GM19240 (cell line): ENCODE results near the gene CAMP.

ENCODE experiments used
- DNase-seq: peaks from one replicate; pipeline ENCODE4 v3.0.0; 2011; ENCODE audit warnings: low spot score; ENCODE audit not compliant: insufficient read length

CAMP gene

DNA sequence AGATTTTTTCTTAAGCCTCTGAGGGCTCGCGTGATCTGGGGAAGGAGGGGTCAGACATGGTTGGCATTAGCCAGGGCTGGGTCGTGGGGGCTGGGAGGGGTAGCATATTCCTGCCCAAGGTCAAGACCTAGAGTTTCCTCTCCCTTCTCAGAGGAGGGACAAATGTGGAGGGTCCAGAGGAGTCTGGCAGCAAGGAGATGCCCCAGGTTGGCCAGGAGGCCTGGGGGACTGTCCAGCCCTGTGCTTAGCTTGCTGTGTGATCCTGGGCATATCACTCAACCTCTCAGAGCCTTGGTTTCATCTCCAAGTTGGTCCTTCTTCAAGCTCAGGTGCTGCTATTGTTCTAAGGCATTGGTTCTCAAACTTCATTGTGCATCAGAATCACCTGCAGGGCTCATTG lies 9.1 kb upstream of the CAMP start:
- no peak for DNase-seq

DNA sequence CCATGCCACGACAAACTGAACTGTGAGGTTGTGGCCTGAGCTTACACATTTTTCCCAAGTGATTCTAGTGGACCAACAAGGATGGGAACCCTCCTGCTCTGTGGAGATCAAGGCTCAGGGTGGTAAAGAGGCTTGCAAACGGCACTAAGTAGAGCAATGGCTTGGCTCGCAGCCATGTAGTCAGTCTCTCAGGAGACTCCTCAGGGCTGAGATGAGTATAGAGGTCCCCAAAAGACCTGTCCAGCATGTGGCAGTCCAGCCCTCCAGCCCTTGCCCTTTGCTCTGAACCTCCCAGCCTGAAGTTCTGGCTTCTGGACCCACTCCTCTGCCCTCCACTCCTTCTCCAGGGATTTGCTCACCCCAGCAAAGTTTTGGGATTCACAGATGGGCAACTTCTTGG lies 8.3 kb upstream of the CAMP start:
- no peak for DNase-seq

DNA sequence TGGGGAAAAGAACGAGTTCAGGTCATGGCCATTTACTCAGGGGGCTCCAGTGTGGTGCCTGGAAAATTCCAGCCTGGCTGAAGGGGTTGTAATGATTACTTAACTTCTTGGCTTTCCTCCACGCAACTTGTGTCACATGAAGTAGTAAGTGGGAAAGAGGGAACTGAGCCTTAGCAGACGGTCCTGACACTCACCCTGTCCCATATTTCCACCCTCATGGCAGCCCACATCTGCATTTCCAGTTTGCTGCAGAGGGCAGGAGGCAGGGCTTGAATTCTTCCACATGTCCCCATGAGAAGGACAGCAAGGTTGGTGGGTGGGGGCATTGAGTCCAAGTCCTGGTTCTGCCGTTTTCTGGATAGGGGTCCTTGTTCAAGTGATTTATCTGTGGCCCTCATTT lies 7.8 kb upstream of the CAMP start:
- no peak for DNase-seq

DNA sequence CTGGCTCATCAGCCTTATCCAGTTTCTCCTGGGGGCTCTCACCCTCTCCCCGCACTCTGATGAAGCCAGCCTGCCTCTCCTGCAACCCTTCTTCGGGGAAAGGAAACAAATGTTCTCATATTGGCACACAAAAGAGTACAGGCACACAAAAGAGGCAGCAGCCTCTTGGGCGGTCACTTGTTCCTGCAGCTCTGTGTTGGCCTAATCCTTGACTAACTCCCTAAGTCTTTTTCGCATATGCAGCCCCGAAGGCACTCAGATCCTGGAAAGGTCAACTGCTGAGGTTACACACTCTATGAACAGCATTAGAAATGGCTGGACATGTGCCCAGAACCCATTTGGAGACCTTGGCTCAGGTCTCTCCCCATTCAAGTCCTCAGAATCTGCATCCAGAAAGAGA lies 7.4 kb upstream of the CAMP start:
- DNase-seq = no peak

DNA sequence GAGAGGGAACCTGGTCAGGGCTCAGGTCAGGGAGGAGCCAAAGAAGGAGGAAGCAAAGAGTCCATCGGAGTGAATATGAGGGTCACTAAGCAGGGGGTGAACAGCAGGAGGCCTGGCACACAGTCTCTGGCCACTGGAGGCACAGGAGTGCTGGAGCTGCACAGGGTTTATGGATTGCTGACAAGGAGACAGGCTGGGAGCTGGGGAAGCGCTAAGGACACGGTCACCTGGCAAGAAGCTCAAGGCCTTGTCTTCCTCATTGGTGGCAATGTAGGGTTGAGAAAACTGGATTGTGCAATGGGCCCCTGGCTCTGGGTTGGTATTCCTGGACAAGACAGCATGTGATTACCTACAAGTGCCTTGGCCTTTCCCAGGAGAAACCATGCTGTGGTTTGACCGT lies 5.8 kb upstream of the CAMP start:
- no peak for DNase-seq

DNA sequence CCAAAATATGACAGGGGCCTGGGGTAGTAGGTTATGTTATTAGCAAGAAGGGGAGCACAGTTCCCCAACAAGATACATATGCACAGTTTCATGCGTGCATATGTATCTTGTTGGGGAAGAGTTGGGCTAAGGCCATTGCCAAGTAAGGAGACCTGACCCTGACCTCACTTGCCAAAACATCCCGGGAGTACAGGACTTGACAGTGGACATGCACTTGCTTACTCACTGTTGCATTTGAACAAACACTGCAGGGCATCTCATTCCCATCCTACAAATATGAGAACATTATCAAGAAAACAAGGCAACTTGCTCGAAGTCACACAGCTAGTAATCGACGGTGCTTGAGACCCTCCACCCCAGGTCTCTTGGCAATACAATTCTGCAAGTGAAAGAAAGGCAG lies 4.8 kb upstream of the CAMP start:
- DNase-seq = no peak

DNA sequence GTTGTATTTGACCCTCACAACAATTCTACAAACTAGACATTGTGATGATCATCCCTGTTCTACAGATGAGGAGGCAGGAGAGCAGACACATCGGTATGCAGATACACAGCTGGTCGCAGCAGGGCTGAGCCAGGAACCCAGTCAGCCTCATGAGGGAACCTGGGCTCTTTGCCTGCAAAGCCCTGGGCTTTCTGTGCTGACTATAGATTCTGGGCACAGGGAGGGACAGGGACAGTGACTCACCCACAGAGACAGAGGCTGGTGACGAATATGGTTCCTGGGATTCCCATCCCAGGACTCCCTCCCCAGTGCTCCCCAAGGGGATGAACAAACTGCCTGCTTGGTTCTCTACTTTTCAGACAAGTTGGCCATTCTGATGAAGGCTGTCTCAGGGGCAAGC lies 3.8 kb upstream of the CAMP start:
- no peak for DNase-seq

DNA sequence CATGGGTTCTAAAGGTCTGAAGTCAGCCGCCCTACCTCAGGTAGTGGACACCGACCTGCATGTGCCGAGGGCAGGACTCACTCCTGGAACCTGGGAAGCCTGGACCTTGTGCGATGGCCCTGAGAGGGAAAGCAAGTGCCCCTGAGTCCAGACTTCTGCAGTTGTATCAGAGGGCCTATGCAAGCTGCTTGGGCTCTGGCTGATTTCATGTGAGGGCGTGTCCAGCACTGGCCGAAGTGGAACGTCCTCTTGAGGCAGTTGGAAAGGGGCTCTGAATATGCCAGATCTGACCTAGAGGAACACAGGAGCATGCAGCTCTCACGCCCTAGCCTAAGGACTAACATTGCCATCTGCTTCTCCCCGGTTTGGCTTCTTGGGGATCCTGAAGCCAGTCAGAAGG lies 2.5 kb upstream of the CAMP start:
- no peak for DNase-seq

DNA sequence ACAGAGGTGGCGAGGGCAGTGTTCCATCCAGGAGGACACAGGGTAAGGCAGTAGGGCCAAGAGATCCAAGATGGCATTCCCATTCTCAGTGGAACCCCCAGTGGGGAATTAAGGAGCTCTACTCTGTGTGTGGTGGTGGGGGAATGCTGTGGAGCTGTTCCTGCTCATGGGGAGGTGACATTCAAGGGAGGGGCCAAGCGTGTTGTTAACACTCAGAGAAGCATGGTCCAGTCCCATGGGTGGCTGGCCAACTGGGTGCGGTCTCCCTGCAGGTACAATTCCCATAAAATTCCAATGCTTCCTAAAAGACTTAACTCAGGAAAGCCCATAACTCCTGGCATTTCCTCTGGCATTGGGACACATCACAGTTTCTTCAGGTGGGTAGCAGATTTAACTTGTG lies 2.3 kb downstream of the CAMP start:
- no peak for DNase-seq

DNA sequence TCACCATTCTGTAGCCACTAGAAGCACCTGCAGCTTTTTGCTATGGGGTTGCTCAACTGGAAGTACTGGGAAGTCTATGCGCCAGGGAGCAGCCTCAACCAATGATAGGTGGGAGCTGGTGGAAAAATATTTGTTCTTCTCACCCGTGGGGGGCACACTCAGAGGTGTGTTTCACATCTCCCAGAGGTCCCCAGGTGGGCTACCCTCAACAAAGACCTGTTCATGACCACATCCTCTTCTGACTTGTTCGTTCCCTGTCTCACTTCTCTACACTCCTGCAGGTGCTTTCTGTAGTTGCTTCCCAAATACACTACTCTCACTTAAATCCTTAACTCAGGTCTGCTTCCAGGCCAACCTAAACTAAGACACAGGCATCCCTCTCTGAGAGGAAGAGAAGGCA lies 3.6 kb downstream of the CAMP start:
- no peak for DNase-seq

DNA sequence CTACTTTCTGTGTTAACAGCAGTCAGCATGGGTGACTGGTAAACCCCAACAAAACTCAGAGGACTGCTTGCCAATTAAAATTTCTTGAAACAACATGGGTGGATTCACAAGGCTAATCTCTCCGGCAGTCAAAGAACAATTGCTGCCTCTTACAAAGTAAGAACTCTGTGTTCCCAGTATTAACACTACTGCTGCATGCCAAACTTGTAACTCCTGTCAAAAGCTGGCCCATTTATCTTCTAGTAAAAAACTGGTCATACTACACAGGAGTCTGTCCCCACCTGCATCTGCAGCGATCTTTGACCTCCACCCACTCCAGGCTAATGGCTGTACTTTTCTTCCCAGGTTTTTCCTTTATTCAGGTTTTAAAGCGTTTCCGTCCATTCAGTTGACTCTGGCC lies 8.9 kb downstream of the CAMP start:
- DNase-seq = no peak

DNA sequence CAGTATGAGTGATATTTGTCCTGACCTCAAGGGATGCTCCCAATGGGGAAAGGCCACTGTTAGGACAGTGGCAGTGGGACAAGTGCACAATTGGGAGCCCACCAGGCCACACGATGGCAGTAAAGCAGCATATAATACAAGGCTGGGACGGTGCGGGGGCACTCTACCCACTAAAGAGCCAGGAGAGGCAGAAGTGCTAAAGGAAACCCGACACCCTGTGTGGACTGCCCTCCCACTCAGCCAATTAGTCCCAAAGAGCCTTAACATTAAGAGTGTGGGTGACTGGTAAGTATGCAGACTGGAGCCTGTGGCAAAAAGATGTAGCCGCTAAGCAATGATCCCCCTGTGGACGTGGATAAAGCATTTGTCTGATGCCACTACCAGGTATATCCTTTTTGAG lies 9.4 kb downstream of the CAMP start:
- DNase-seq = no peak

DNA sequence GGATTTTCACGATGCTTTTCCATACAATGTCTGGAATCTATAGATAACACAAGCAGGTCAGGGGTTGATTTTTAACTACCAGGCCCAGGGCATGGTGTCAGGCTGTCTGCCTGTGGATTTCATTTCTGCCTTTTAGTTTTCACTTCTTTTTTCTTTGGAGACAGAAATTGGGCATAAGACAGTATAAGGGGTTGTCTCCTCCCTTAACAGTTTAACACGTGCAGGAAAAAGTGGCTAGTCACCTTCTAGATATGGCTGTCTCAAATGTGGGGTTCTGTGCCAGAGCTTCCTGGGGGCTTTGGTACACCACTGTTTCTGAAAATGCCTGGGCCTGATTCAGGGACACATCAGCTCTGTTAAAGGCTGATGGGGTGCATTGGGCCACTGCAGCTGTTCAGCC lies 10.2 kb downstream of the CAMP start:
- no peak for DNase-seq

DNA sequence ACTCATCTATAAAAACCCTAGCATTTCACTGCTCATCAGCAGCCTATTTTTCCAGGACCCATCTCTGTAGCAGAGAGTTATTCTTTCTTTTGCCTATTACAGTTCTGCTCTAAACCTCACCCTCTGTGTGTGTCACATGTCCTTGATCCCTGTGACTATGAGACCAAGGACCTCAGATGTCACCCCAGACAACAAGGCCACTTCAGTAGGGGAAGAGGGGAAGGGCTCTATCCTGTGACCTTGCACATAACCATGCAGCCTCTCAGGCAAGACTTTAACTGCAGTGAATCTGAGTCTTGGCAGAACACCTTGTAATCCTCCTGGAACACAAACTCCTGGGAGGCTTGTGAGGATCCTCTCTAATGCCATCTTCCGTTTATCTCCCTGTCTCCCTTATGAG lies 13.2 kb downstream of the CAMP start:
- DNase-seq = no peak

DNA sequence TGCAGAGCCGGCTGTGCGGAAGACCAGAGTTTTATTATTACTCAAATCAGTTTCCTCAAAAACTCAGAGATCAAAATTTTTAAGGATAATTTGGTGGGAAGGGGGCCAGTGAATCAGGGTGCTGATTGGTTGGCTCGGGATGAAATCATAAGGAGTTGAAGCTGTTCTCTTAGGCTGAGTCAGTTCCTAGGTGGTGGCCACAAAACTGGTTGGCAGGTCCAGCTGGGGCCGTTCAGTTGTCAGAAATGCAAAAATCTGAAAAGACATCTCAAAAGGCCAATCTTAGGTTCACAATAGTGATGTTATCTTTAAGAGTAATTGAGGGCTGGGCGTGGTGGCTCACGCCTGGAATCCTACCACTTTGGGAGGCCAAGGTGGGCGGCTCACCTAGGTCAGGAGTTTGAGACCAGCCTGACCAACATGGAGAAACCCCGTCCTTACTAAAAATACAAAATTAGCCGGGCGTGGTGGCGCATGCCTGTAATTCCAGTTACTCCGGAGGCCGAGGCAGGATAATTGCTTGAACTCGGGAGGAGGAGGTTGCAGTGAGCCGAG lies 15.3 kb downstream of the CAMP start:
- no peak for DNase-seq

DNA sequence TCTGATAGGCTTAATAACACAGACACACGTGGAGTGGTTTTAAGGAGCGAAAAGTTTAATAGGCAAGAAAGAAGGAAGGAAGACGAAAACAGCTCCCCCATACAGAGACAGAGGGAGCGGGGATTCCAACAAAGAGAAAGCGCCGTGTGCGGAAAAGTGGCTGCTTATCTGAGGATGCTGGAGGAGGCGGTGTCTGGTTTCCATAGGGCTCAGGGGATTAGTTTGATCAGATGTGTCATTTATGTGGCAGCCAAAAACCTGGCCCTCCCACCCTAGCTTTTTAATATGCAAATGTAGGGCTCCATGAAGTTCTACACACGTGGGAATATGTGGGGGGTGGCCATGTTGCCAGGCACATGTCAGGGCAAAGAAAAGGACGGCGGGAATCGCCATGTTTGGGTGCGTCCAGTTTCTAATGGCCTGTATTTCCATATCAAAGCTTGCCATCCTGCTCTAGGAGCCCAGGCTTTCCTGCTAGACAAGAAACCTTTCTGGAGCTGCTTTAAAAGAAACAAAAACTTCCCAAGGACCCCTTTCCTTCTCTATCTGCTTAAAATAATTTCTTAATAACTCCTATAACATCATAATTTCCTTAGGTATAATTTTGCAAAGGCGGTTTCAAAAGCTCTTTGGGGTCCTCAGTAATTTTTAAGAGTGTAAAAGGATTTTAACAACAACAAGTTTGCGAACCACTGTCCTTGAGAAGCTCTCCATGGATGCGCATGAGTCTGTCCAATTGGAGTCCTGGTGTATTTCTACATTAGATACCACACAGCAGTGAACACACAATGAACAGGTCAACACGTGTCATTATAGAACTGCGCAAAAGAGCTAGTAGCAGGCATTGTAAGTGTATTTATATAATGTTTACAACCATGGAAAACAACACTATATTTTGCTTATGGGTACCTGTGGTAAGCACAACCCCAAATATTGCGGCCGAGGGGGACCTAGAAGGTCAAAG lies 17.0 kb downstream of the CAMP start:
- no peak for DNase-seq

DNA sequence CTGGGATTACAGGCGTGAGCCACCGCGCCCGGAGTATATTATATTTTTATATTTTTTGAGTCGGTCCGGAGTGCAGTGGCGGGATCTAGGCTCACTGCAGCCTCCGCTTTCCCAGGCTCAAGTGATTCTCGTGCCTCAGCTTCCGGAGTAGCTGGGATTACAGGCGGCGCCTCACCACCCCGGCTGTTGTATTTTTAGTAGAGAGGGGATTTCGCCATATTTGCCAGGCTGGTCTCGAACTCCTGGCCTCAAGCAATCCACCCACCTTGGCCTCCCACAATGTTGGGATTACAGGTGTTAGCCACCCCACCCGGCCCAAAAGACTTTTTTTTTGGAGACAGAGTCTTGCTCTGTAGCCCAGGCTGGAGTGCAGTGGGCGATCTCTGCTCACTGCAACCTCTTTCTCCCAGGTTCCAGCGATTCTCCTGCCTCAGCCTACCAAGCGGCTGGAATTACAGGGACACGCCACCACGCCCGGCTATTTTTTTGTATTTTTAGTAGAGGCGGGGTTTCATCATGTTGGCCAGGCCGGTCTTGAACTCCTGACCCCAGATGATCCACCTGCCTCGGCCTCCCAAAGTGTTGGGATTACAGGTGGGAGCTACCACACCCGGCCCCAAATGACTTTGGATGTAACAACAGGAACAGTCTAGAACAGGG lies 18.6 kb downstream of the CAMP start:
- no peak for DNase-seq

DNA sequence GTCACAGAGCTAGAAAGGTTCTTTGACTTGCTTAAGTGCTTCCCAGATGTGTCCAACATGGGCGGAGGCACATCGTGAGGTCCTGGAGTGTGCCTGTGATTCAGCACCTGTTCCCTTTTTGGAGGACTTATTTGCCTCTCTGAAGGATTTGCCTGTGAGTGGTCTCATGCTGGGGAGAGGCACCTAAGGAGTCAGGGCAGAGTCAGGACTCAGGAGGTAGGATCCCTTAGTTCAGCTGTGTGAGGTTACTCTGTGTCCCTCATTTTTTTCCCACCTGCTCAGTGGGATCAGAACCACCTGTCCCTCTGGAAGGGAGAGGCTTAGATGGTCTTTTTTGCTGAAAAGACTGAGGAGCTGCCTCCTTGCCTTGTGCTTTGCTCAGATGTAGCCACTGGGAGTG lies 20.6 kb downstream of the CAMP start:
- DNase-seq = no peak

DNA sequence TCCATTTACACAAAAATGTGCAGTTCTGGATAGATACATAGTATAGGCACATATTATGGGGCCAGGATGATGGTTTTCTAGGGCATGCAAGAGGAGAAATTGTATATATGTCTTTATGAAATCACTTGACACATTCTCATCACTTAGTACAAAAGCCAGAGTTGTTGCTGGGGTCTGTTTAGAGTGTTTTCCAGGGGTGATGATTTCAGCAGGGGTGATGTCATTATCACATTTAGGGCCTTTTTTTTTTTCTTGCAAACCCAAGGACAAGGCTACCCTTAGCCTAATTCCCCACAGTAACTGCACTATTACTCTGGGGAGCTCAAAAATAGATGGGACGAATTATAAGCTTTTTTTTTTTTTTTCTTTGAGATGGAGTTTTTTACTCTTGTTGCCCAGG lies 21.2 kb downstream of the CAMP start:
- no peak for DNase-seq

DNA sequence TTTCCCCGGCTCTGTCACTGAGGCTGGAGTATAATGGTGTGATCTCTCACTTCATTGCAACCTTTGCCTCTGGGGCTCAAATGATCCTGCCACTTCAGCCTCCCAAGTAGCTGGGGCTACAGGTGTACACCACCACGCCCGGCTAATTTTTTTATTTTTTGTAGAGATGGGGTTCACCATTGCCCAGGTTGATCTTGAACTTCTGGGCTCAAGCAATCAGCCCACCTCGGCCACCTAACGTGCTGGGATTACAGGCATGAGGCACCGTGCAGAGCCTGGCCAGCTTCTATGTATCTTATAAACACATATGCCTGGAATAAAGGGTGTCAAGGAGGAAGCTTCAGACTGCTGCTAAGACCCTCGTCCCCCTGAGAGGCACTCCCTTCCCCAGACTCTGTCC lies 21.8 kb downstream of the CAMP start:
- DNase-seq = no peak

DNA sequence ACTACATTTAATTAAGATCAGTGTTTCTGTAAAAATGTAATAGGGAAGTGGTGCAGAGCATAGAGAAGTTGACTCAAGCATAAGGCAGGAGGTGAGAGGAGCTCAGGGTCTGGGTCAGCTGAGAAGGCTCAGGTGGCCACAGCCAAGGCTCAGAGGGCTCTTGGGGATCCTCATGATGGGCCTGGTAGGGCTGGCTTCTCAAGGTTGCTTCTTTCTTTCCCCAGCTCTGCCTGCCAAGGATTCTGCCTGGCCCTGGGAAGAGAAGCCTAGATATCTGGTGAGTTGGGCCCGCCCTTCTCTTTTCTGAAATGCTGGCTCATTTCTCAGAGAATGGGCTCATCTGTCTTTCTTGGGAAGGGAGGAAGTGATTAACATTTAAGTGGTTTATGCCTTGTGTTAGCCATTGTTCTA lies 24.1 kb downstream of the CAMP start:
- no peak for DNase-seq

DNA sequence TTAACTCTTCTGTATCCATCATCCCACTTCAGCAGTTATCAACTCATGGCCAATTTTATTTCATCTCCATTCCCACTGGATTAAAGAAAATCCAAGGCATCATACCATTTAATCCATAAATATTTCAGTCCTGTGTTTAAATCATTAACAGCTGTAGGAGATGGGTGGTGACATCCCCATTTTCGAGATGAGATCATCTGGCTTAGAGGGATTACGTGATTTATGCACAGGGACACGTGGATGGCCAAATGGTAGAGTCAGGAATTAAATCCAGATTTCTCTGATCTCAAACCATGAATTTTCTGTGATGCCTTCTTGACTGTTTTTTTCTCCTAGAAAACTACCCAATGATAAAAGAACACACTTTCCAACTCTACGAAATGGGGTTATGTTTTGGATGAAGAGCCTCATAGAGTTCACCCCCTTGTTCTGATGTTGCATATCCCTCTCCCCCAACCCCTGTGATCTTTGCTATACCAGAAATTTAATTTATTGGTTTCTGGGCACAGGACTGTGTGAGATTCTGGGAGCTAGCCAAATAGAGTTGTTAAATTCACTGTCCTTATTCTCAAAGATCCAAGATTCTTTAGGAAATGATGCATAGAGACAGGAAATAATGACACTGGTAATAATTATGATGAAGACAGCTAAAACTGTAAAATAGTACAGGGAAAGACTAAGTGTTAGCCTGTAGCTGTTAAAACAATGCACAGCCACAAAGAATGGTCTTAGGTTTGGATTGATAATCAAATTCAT lies 25.0 kb downstream of the CAMP start:
- DNase-seq = no peak
